Progenitor cell of endocrine pancreas (in vitro differentiated cells): Measurements from ENCODE around the gene CFDP1. TPM values are rescaled to one million over a fixed set of nuclear protein-coding genes. Genes with fewer than 3 reads are reported as not detected.
"Not testable (repeated sequence)": the region's sequence is repeated elsewhere in the genome, so short reads cannot be mapped to it uniquely, and the experiment has no call there.

Source experiments
- DNase-seq: peaks from one replicate; pipeline ENCODE4 v3.0.0; 2021; ENCODE audit warnings: low spot score; ENCODE audit not compliant: unreplicated experiment
- H3K27ac Mint-ChIP-seq: 2 replicates; pipeline ENCODE4 v1.8.0; 2021; ENCODE audit warnings: mild to moderate bottlenecking, moderate library complexity, mixed read lengths
- H3K27me3 Mint-ChIP-seq: 2 replicates; pipeline ENCODE4 v1.8.0; 2021; ENCODE audit warnings: mixed read lengths
- H3K36me3 Mint-ChIP-seq: 2 replicates; pipeline ENCODE4 v1.8.0; 2022; ENCODE audit warnings: mixed read lengths; ENCODE audit not compliant: insufficient read depth
- H3K4me1 Mint-ChIP-seq: 2 replicates; pipeline ENCODE4 v1.8.0; 2021; ENCODE audit warnings: low read depth, mixed read lengths
- H3K4me3 Mint-ChIP-seq: 2 replicates; pipeline ENCODE4 v1.8.0; 2021; ENCODE audit warnings: low read depth, mild to moderate bottlenecking, moderate library complexity, mixed read lengths
- H3K9me3 Mint-ChIP-seq: 2 replicates; pipeline ENCODE4 v1.8.0; 2021; ENCODE audit warnings: low read depth, mixed read lengths
- total RNA-seq: library from RNA; stranded (reverse); gene quantifications from 2 replicates; pipeline ENCODE4 v1.2.1, GENCODE V29; 2021
- TF ChIP-seq, protein P1 (sequence below): fragments of 200-600 bp; sonication (generic); IDR thresholded peaks from one replicate; pipeline ENCODE4 v1.5.0; 2021; ENCODE audit warnings: antibody characterized with exemption, mild to moderate bottlenecking; ENCODE audit not compliant: unreplicated experiment

CFDP1 gene
- total RNA-seq, 1 donor from 2014 or later = 94.6 TPM

DNA sequence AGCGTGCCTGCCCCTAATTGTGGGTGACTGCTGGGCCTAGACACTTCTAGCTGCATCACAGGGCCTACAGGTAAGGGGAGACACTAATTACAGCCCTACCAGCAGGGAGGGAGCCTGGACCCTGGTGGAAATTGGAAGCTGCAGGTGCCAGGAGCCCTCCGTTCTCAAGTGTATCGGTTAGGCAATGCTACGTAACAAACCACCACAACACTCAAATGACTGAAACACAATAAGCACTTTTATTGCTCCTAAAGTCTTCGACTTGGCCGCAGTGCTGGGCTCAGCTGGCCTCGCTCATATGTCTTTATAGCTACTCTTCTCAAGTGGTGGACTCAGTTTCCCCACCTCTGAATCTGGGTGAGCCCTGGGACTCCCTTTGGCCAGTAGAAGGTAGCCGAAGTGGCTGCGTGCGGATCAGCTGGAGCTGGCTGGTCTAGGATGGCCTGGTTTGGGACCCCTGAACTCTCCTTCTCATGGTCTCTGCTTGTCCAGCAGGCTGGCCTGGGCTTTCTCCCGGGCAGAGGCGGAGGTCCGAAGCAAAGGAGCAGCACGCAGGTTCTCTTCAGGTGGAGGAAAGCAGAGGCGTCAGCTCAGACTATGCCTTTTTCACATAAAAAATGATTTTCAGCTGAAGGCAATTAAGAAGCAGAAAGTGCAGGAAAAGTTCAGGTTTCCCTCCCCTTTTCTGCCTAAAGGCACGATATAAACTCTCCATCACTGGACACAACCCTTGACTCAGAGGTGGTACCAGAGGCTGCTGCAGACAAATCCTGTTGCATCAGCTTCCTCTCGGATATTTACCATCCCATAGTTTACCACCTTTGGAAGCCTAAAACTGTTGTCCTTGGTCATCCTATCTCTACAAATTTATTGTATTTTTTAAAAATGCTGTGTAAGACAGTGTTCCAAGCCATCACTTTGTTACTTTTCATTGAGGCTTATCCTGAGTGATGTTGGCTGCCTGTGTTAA, 39.9 kb upstream of the CFDP1 start:
- TF ChIP-seq, protein P1, sequence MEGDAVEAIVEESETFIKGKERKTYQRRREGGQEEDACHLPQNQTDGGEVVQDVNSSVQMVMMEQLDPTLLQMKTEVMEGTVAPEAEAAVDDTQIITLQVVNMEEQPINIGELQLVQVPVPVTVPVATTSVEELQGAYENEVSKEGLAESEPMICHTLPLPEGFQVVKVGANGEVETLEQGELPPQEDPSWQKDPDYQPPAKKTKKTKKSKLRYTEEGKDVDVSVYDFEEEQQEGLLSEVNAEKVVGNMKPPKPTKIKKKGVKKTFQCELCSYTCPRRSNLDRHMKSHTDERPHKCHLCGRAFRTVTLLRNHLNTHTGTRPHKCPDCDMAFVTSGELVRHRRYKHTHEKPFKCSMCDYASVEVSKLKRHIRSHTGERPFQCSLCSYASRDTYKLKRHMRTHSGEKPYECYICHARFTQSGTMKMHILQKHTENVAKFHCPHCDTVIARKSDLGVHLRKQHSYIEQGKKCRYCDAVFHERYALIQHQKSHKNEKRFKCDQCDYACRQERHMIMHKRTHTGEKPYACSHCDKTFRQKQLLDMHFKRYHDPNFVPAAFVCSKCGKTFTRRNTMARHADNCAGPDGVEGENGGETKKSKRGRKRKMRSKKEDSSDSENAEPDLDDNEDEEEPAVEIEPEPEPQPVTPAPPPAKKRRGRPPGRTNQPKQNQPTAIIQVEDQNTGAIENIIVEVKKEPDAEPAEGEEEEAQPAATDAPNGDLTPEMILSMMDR = no peak
- Mint-ChIP-seq H3K27ac (no peak overlapping the region), H3K36me3 (no peaks in the 10 kb centered on the region), H3K4me1 (no peaks in the 10 kb centered on the region), H3K9me3 (no peaks in the 10 kb centered on the region), H3K4me3 (no peak overlapping the region), H3K27me3 (no peaks in the 10 kb centered on the region)
- no peak for DNase-seq

DNA sequence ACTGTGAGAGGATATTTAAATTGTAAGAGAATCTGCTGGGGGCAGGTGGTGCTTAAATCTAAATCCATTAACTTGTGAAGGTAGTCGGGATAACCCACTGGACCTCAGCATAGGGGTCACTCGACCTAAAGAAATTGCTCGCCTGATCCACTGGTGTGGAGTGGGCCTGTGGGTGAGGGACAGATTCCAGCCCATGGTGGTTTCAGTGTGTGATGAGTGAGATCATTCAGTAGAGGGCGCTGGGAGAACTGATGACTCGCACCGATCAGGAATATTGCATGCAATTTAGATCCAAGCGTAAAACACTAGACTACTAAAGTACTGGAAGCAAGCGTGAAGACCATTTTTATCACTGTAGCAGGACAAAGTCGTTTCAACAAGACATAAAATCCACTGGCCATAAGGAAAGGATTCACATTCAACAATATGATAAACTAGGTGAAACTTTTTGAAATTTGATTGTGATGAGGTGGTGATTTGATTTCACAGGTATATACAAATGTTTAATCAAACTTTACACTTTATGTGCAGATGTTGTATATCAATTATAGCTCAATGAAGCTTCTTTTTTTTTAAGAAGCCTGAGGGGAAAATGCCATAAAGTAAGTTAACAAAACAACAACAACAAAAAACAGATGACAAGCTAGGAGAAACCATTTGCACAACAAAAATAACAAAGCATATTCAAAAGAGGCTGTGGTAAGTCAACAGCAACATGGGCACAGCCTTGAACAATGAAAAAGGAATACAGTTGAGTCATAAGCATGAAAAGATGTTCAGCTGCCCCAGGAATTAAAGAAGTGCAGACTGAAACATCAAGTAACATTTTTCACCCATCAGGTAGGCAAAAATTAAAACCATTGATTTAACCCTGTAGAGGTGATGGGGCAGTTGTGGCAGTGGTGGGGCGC, 38.7 kb upstream of the CFDP1 start:
- DNase-seq = peak; percentile 16
- TF ChIP-seq, protein P1 = peak; percentile 67
- Mint-ChIP-seq H3K27me3 (no peaks in the 10 kb centered on the region), H3K4me3 (no peak overlapping the region), H3K36me3 (no peaks in the 10 kb centered on the region), H3K9me3 (no peaks in the 10 kb centered on the region), H3K4me1 (no peaks in the 10 kb centered on the region), H3K27ac (no peak overlapping the region)

DNA sequence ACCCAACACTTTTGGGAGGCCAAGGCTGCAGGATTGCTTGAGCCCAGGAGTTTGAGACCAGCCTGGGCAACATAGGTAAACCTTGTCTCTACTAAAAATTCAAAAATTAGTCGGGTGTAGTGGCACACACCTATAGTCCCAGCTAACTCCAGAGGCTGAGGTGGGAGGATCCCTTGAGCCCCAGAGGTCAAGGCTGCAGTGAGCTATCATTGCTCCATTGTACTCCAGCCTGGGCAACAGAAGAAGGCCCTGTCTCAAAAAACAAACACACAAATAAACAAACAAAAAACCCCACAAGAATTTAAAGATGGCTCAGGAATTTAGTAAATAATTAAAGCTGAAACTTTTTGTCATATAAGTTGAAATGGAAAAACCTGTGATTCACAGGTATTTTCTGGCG, 33.5 kb upstream of the CFDP1 start:
- no peak overlapping the region for H3K27ac Mint-ChIP-seq
- H3K4me3 Mint-ChIP-seq = no peak overlapping the region
- H3K4me1 Mint-ChIP-seq = peaks cover 14% of the 10 kb centered on the region
- TF ChIP-seq, protein P1 = no peak
- DNase-seq = no peak
- H3K9me3 Mint-ChIP-seq = no peaks in the 10 kb centered on the region
- no peaks in the 10 kb centered on the region for H3K36me3 Mint-ChIP-seq
- no peaks in the 10 kb centered on the region for H3K27me3 Mint-ChIP-seq

DNA sequence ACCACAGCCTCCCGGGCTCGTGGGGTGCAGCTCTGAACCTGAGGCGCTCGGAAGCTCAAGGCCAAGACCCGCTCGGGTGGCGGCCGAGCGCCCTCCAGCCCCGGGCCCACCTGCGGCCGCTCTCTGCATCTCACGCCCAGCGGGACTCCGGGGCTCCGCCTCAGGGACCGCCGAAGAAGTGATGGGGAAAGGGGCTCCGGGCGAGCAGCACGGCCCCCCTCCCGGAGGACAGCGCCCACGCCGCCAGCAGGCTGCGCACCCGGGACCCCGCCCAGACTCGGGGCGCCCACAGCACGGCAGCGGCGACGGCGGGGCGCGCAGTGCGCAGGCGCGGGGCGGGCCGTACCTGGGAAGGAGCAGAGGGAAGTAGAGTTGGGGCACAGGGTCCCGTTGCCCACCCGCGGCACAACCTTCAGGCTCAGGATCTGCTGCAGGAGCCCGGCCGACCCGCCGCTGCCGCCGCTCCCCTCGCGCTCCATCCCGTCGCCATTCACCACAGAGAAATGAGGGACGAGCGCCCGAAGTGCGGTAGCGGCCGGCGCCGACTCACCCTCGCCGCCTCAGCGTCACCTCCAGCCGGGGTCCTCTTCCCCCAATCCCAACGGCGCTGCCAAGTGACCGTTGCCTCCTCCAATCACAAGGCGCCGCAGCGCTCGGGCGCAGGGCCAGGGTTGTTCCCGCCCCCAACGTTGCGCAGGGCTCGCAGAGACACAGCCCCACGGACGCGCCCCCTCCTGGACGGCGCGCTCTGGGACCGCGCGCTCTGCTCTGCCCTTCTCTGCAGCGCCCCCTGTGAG, 31.0 kb upstream of the CFDP1 start, which contains the start of gene TMEM170A:
TSS of gene TMEM170A (minus strand) at position 568 of the 797 bp plus-strand sequence. CDS start at position 479, 89 bp downstream.
- Mint-ChIP-seq H3K4me3 (peak within 1 kb of the TSS; percentile 99), H3K27me3 (no peaks in the 10 kb centered on the region)

DNA sequence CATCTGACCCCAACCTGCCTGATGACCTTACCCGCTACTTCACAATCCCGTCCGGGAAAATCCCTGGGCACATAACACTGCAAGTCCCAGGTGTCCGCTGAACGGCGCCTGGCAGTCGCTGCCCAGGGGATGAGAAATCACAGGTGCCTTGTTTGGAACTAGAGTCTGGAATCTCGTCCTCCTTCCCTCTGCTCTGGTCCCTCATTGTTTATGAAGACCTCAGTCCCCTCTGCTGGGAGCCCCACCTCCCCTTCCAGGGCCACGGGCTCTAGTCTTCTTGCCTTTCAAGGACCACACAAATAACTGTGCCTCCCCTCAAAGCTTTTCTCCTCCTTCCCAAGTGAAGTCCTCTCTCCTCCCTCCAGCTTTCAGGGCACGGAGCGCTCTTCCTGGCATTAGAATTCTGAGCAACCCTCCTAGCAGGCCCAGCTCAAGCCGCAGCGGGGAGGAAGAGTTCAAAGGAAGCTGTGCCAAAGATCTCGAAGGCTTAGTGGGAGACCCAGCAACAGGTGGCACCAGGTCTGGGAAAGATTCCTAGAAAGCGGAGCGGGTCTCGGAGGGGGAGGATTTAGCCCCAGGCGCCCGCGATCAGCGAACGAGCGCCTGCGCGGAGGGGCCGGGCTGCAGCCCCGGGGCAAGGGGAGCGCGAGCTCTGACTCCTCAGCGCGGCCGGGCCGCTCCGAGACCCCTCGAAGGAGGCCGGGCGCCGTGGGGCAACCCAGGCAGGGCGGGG, 30.3 kb upstream of the CFDP1 start:
- Mint-ChIP-seq H3K27ac (peak overlapping the region; percentile 98), H3K4me1 (peaks cover 30% of the 10 kb centered on the region), H3K4me3 (peak overlapping the region; percentile 99)
- not testable (repeated sequence) for H3K9me3 Mint-ChIP-seq, H3K36me3 Mint-ChIP-seq, H3K27me3 Mint-ChIP-seq
- peak; percentile 29 for DNase-seq

More for the DNA sequence above, 31.0 kb upstream of the CFDP1 start, which contains the start of gene TMEM170A:
- TF ChIP-seq, protein P1 = peak; percentile 100
- DNase-seq = peak; percentile 100
- Mint-ChIP-seq H3K9me3 (no peaks in the 10 kb centered on the region), H3K4me1 (peaks cover 30% of the 10 kb centered on the region), H3K27ac (peak within 1 kb of the TSS; percentile 98), H3K36me3 (peaks cover 4% of the 10 kb centered on the region)
